NCI-H526 treated with DMSO at 0.1 percent for 48 hours (cell line): Measurements from ENCODE around the gene BPGM.
A peak's percentile ranks its signal among the peaks of the same experiment; 100 is the strongest.

Experiments used
- DNase-seq: peaks from one replicate; lab custom pipeline; 2025; lab: John Stamatoyannopoulos, UW

Gene BPGM

DNA sequence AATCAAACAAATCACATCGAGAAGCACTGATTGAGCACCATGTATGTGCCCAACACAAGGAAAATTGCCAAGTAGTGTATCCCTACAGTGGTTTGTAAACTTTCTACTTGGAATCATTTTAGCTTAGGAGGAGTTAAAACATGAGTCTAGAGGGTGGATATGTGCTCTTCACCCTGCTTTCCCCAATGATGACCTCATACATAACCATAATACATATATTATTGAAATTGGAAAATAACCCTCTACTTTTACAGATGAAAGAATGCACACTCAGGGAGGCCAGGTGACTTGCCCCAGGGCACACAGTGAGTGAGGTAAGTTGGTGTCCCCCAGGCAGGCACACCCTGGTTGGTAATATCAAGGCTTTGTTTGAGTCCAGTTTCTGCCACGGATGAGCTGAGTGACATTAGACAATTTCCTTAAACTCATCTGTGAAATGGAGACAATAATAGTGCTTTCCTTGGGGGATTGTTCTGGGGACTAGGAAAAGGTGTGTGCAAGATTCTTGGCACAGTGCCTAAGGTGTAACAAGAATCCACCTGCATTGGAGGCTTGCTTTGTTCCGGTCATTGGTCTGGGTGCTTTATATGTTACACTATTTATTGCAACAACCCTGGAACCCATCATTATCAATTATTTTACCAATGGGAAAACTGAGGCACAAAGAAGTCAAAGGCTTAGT is 50.7 kb downstream of the BPGM start:
- DNase-seq, result no peak

DNA sequence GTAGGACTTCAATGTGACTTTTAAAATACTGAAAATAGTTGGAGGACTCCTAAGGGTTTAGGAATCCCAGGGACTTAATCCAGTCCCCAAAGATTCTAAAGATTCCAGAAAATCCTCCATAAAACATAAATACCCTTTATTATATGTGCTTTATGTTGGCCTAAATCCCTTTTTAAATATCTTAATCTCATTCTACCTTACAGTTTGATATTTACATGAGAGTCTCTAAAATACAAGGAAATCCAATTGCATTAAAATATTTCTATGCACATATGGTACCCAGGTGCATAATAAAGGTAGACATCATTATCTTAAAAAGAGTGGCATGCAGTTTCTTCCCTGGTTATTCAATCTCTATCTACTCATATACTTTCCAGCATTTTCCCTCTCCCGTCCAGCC is 51.8 kb downstream of the BPGM start:
- DNase-seq, result no peak

DNA sequence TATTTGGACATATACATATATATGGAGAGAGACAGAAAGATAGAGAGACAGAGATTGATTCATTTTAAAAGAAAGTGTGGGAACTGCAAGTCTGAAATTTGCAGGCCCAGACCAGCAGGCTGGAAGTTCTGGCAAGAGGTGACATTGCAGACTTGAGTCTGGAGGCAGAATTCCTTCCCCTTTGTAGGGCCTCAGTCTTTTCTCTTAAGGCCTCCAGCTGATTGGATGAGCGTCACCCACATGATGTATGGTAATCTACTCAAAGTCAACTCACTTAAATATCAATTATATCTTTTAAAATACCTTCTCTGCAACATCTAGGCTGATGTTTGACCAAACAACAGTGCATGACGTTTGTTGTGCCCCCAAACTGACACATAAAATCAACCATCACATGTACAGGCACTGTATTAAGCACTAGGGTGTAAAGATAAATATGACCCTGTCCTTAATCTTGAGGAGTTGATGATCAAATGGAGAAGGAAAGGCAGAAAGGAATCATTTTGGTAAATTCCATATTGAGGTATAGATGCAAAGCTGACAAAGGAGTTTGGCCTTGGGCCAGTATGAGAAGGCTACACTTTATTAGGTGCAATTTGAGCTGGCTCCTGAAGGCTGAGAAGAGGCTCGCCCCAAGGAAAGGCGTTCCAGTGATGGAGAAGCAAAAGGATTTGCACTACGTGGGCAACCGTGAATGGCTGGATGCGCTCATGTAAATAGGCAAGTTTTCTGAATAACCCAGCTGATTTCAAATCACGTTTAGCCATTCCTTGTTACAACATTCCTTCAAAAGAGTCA is 52.6 kb downstream of the BPGM start:
- DNase-seq, result no peak

DNA sequence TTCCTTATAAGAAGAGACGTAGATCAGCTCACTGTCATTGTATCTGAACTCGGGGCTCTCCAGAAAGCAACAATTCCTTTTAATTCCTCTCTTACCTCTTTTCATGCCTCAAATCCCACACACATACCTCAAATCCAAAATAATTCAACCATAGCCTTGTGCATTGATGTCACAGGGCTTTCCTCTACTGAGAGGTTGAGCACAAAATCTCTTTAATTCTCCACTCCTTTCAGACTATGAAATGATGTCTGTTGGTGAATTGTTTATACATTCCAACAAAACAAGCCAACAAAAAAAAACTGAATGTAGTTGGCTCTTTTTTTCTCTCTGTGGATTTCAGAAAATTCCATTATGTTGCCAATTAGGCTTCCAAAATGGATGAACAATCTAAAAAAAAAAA is 53.2 kb downstream of the BPGM start:
- DNase-seq, result no peak

DNA sequence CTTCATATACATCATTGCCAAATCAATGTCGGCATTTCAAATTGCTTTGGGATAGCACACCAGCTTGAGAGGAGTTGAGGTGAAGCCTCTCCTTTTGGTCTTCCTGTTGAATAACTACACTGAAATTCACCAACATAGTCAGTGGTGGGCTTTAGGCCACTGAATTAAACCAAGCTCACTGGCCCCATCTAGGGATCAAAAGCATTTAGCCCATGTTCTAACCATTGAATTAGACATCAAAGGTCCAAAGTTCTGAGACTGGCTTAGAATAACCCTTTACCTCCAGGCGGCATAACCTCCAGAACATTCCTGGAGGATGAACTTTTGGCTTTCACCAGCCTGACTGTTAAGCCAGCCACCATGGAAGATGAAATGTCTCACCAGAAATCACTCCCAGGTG is 54.6 kb downstream of the BPGM start:
- DNase-seq, result peak; percentile 8

DNA sequence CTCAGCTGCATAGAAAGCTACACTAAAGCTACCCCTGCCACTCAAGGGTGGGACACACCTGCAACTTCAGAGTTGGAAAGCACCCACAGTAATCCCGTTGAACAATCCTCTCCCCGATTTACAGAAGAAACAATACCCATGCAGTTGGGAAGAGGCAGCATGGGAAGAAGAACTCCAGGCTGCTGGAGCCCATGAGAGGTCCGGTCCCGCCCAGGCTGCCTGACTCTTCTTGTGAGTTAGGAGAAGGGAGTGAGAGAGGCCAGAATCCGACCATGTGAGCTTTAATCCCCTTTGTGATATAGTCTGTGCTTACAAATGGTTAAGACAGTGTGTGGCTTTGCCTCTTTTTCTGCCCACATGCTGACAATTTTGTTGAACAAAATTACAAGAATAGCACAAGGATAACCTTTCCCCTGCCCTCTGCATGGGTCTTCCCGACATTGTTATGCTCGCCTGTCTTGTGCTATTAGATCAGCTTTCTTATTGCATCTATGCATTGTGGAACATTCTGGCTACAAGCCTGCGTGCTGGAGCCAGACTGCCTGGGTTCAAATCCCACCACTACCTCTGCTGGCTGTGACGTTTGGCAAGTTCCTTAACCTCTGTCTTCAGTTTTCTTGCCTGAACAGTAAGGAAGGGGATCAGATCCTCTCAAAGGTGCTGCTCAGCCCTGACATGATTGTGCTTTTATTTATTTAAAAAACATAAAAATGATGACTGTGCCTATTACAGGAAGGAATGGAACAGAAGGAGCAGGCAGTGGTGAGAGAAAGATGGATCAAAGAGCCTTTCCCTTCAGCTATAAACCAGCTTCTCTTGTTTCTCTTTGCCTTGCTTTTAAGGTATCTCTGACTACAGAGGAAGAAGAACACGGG is 56.0 kb downstream of the BPGM start:
- DNase-seq, result no peak

DNA sequence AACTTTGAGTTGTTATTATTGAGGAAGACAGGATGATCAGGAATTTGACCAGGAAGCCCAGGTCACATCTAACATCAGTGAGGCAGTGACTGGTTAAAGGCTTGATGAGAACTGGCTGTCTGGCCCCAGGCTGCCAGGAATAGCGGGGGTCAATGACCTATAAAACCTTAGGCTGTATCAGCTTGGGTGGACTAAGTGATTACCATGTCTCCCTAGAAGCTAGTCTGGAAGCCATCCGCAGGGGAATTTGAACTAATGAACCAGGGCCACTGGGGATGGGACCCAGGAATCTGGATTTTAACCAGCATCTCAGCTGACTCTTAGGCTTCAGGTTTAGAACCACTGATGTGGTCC is 56.6 kb downstream of the BPGM start:
- DNase-seq, result no peak

DNA sequence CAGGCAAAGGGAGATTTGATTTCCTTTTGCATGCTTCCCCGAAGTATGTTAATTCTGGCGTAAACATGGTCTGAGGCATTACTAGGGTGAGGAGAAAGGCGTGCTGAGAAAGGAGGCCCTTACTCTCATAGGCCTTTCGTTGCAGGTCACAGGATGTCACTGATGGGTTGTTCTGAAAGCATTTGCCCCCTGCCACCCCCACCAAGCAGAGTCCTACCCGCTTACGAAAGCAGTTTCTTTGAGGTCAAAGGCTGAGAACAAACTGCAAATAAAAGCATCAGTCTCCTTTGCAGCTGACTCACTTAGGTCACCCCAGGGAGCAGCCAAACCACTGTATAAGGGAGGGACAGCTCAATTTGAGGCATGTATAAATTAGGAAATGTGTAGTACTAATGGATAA is 57.1 kb downstream of the BPGM start:
- no peak for DNase-seq

DNA sequence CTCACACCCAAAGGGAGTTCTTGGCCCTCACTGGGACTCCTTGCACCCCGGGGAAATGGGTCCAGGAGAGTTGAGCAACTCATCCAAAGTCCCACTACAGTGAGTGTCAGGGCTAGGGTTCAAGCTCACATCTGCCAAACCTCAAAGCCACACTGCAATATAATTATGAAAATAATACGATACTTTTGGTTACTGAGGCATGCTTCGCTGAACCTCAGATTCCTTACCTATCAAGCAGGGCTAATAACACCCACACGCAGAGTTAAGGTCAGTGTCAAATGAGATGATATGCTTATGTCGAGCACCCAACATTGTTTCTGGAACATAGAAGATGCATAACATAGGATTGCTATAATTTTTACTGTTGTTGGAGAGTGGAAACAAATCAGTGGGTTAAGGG is 58.2 kb downstream of the BPGM start:
- no peak for DNase-seq

DNA sequence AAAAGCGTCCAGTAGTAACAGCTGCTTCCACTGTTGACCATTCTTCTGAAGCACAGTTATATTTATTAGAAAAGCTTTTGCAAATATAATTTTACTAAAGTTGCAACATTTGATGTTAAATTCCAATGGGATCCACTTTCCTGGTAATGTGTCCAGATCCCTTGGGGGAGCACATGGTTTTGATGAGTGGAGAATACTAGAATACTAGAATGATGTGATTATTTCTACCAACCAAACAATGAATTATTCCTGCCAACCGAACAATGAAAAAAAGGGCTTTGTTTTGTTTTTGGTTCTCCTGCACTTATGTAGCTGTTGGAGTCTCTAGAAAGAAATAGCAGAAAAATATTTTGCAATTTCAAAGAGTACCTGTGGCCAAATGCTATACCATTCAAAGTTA is 59.1 kb downstream of the BPGM start:
- DNase-seq, result no peak

DNA sequence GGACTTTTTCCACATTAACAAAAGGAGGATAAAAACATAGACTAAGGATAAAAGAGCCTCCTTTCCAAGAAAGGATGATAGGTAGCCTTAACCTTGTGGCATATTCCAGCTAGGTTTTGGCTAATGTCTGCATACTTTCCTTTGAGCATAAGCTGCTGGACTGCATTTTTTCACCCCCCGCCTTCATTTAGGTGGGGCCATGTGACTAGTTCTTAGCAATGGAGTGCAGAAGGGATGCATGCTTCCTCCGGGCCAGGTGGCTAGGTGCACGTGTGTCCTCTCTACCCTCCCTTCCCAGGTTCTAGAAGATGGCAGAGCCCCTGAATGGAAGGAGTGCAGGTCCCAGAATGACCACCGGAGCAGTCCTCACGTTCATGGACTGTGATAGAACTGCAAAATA is 59.8 kb downstream of the BPGM start:
- no peak for DNase-seq

DNA sequence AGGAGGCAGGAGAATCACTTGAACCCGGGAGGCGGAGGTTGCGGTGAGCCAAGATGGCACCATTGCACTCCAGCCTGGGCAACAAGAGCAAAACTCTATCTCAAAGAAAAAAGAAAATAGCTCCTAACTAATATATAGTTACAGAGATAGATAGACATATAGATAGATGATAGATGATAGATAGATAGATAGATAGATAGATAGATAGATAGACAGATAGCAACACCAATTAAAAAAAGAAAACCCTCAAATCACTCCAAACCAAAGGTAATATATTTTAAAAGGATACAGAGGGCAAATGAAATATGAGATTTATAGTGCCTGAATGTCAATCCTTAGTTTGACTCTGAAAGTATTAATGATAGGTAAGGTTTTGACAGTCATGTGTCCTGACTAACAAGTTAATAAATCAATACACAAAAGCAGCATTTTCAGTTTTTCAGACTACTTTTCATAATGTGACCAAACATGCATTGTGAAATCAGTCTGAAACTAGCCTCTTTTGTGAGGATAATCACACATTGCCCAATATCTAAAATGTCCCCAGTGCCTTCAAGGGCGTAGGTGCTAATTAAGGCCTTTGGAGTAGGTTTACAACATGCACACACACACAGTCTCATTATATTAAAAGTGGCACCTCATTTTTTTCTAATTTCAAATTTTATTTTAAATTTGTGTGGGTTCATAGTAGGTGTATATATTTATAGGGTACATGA is 61.2 kb downstream of the BPGM start:
- no peak for DNase-seq

DNA sequence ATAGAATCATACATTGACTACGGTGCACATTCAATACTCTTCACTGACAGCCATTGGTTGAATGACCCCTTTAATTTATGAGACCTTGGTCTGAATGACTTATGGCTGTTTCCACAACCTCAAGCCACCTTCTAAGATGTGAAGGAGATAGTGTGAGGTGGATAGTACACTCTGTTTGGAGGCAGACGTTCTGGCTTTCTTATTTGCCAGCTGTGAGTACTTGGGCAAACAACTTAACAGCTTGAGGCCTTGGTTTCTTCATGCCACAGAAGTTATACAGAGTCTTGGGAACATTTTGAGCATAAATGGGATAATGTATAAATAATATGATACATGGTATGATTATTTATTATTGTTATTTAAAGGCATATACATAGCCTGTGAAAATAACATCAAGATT is 62.0 kb downstream of the BPGM start:
- DNase-seq, result no peak

DNA sequence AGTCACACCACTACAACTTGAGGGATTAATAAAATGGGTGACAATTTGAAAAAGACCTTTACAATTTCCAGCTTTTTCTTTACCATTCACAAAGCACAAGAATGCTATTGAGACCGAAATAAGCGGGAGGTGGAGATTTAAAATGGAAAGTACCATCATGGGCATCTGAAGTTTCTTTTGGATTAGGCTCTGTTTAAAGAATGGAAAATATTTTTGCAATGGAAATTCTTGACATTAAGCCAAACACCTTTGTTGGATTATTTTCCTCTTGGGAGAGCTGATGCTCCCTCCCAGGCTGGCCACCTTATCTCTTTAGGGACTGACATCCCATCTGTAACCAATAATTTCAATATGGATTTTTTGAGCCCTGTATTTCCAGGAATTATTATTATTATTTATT is 62.5 kb downstream of the BPGM start:
- DNase-seq, result no peak

DNA sequence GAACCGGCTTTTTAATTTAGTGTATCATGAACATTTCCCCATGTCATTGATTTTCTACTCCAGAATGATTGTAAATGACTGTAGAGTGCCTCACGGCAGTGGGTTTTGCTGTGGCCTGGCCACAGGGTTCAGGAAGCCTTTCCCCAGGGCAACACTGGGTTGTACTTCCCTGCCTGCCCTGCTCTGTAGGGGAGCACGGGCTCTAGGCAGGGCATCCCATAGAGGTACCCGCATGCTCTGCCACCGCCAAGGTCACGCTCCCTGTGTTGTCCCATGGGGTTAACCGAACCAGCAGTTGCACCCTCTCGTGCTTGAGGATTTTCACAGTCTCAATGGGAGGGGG is 63.8 kb downstream of the BPGM start:
- no peak for DNase-seq

DNA sequence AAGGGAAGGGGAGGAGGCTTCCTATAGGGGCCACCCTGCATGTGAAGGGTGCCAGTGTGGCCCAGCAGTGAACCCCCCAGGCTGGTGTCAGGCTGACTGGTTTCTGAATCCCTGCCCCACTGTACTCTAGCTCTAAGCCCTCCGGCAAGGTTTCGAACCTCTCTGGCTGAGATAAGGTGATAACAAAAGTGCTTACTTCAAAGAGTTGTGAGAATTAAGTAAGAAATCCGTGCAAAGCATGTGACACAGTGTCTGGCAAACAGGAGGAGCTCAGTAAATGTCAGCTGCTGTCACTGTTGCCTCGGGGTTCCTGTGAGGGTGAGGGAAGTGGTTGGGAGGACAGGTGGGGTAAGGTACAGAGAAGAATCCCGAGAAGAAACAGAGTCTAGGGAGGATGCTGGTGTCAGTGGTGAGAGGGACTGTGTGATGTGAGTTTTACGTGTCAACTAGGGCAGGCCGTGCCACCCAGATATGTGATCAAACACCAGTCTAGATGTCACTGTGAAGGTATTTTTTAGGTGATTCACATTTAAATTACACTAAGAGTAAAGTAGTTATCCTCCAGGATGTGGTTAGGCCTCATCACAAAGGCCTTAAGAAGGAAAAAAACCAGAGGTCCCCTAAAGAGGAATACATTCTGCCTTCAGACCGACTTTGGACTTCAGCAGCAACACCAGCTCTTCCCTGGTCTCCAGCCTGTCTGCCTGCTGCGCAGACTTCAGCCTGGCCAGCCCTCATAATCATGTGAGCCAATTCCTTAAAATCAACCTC is 64.4 kb downstream of the BPGM start:
- no peak for DNase-seq

DNA sequence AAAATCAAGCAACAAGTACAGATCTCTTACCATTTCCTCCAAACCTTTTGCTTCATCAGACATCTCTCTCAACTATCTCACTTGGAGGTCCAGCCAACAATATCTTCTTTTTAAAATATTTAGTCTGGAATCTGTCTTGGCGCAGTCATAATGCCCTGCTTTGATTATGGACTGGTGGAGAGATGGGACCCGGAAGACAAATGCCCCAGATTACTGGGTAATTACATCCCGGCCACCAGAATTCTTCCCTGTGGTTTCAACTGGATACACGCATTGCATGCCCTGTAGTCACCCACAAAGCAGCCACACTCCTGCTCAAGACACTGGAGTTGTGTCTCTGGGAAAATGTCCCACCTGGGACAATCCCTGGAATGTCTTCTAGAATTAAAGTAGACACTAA is 65.5 kb downstream of the BPGM start:
- DNase-seq, result no peak

DNA sequence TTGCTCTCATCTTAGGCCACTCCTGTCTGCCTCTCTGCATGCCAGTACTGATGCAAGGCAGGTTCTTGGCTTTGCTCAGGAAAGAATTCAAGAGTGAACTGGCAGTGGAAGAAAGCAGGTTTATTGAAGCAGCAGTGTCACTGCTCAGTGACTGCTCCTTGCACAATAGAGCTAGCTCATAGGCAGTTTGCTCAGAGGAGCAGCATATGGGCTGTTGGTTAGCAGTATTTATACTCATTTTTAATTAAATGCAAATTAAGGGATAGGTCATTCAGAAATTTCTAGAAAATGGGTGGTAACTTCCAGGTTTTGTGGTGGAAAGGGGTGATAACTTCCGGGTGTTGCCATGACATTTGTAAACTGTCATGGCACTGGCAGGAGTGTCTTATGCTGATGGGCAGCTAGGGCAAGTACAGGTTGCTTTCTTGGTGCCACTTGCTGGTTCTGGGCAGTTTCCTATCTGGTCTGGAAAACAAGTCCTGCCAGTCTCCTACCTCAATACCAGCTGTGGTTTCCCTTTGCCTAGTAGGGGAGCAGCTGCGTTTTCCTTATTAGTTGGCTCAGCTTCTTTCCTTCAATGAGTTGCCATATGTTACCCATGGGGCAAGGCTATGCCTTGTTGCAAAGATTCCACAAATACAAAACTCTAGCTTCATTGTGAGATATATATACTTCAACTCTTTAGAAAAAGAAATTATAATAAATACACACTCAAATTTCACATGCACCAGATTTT is 68.0 kb downstream of the BPGM start:
- DNase-seq, result no peak

DNA sequence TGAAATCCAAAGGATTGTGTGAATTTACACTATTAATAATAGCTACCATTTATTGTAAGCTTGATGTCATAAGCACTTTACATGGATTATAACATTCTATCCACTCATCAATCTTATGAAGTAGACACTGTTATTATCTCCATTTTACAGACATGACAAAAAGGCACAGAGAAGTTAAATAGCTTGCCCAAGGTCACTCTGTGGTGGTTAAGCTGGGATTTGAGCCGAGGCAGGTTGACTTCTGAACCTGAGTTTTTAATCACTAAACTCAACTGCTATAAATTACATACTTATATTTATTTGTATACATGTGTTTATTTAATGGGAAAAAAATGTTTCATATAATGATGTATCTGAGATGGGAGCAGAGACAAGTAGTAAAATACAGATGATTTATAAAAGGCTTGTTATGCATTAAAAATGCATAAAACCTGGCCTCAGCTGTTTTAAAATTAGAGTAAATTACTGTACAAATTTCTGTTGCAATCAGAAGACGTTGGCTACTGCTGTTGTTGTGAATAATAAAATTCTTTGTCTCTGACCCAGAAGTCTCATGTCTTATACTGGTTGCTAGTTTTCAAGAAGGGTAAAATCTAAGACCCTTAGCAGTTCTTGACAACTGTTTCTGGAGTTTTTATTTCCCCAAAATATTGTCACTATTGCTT is 71.7 kb downstream of the BPGM start:
- no peak for DNase-seq
